ENCODE data around the gene TACC3. TPM values are rescaled to one million over a fixed set of nuclear protein-coding genes. Genes with fewer than 3 reads are reported as not detected.

The TACC3 gene
- total RNA-seq, 6 donors from 2014 or later = 8.9 to 47.4 (median 21.9) TPM

DNA sequence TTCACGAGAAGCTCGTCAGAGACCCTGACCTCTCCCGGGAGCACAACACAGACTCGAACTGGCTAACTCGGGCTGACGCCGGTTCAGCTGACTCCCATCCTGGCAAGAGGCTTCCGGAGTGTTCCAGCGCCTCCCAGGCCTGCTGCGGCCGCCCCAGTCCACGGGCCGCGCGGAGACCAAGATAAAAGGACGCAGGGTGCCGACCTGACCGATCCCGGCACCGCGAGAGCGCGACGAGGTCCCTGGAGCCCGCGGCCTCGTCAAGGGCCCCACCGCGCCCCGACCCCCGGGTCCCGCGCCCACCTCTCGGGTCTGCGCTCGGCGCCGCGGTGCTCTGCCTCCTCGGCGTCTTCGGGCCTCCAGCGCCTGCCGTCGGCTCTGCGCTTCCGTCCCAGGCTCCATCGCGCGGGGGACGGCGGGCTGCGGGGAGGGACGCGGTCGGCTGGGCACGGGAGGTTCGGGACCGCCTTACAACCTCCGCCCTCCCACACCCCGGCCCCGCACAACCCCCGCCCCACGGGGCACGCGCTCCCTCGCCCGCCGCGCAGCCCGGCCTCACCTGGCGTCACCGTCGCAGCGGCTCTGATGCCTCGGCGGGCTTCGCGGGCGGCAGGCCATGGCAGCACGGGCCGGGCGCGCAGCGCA is 9.6 kb upstream of the TACC3 start:
- ATAC-seq (ENCODE audit: low FRiP score in 2 of 2) (peak in 1 of 2 donors; percentile 64), DNase-seq (peak in 1 of 2 donors; percentile 69)
- TF ChIP-seq POLR2AphosphoS5 (IDR thresholded peaks at IDR 0.05) (no peak), EP300 (IDR thresholded peaks at IDR 0.05) (no peak), POLR2A (IDR thresholded peaks at IDR 0.05) (no peak)
- TF ChIP-seq, protein P1, sequence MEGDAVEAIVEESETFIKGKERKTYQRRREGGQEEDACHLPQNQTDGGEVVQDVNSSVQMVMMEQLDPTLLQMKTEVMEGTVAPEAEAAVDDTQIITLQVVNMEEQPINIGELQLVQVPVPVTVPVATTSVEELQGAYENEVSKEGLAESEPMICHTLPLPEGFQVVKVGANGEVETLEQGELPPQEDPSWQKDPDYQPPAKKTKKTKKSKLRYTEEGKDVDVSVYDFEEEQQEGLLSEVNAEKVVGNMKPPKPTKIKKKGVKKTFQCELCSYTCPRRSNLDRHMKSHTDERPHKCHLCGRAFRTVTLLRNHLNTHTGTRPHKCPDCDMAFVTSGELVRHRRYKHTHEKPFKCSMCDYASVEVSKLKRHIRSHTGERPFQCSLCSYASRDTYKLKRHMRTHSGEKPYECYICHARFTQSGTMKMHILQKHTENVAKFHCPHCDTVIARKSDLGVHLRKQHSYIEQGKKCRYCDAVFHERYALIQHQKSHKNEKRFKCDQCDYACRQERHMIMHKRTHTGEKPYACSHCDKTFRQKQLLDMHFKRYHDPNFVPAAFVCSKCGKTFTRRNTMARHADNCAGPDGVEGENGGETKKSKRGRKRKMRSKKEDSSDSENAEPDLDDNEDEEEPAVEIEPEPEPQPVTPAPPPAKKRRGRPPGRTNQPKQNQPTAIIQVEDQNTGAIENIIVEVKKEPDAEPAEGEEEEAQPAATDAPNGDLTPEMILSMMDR (IDR thresholded peaks at IDR 0.05) = no peak
- H3K9me3 ChIP-seq = no peaks in the 10 kb centered on the region
- H3K27me3 ChIP-seq = no peaks in the 10 kb centered on the region
- H3K4me3 ChIP-seq = peak overlapping the region; percentile 63 to 94 (median 88)
- 0% methylated on average over 8 to 11 of the region's 85 CpGs for WGBS, 2 donors
- peak overlapping the region; percentile 97 to 100 (median 98) for H3K27ac ChIP-seq
- H3K36me3 ChIP-seq = peaks cover 0 to 8% (median 4%) of the 10 kb centered on the region in 4 donors
- H3K4me1 ChIP-seq = peaks cover 37 to 58% (median 42%) of the 10 kb centered on the region in 4 donors

DNA sequence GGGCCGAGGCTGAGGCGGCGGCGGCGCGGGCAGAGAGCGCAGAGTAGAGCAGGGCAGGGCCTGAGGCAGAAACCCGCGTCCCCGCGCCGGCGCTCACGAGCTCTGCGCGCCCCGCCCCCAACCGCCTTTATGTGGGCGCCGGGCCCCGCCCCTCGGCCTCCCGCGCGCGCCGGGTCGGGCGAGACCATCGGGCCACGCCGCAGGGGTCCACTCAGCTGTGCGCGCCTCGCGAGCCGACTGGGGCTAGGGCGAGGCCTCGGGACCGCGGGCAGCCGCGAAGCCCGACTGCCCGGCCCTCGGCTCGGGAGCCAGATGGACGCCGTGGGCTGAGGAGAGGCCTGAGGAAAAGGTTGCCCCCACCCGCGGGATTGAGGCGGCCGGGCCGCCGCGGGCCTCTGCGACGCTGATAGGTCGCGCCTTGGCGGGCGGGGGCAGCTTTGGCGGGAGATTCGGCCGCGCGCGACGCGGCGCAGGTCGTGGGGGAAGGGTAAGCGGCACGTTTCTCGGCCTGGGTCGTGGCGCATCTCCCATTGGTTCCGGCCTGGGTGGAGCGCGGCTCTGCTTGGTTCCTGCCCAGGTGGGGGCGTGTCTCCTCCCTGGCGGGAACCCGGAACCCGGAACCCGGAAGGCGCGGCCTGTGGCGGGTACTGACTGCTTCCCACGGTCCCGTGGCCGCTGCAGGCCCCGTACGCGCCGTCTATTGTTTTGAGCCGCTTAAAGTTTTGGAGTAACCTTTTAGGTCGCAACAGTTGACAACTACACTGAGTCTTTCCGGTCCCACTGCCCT is 8.9 kb upstream of the TACC3 start, which contains the start of gene SLBP:
SLBP (minus strand) TSS at position 104 of the 787 bp plus-strand sequence. CDS start 131 bp downstream, outside the sequence.
- ATAC-seq (ENCODE audit: low FRiP score in 2 of 2) (peak; percentile 96 to 98), DNase-seq (peak; percentile 98 to 99)
- Histone ChIP-seq H3K27me3 (no peaks in the 10 kb centered on the region), H3K27ac (peak within 1 kb of the TSS; percentile 97 to 100 (median 98)), H3K4me3 (peak within 1 kb of the TSS; percentile 85 to 97 (median 92)), H3K9me3 (no peaks in the 10 kb centered on the region), H3K36me3 (peaks cover 0 to 15% (median 7%) of the 10 kb centered on the region in 4 donors), H3K4me1 (peaks cover 37 to 58% (median 42%) of the 10 kb centered on the region in 4 donors)
- WGBS, 2 donors = 0% methylated on average over 5 to 13 of the region's 98 CpGs
- TF ChIP-seq POLR2A (IDR thresholded peaks at IDR 0.05) = peak in 3 of 4 donors; percentile 82 to 93 (median 89)
- TF ChIP-seq, protein P1 (IDR thresholded peaks at IDR 0.05) = peak in 2 of 6 experiments; percentile 21 to 34
- TF ChIP-seq EP300 (IDR thresholded peaks at IDR 0.05) = peak in 1 of 4 donors; percentile 59
- TF ChIP-seq POLR2AphosphoS5 (IDR thresholded peaks at IDR 0.05) = peak; percentile 68 to 75

DNA sequence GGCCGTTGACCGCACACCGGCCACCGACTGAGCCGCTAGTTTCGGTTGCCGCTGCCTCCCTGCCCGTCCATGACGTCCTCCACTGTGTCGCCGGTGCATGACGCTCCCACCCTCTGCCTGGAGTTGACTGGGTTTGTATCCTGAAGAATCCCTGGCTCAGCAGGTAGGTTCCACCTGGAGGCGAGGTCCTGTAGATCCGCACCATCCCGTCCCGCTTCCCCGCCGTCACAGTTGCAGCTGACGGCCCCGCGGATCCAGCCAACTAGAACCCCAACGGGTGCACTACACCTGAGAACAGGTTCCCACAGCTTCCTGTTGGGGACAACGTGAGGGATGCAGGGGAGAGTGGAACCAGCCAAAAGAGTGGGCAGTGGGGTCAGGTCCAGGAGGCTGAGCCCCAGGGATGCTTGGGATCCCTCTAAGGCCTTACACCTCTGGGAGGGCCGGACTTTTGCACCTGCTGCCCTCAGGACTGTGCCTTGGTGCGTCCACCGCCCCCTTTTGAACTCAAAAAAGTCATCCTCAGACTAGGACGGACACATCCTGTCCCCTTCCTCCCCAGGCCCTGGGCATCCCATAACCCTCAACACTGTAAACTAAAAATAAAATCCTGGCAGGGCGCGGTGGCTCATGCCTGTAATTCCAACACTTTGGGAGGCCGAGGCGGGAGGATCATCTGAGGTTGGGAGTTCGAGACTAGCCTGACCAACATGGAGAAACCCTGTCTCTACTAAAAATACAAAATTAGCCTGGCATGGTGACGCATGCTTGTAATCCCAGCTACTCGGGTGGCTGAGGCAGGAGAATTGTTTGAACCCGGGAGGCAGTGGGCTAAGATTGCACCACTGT is 8.1 kb upstream of the TACC3 start:
- Histone ChIP-seq H3K9me3 (no peaks in the 10 kb centered on the region), H3K27ac (peak overlapping the region; percentile 97 to 100 (median 98)), H3K4me1 (peaks cover 33 to 58% (median 41%) of the 10 kb centered on the region in 4 donors), H3K36me3 (peaks cover 0 to 23% (median 11%) of the 10 kb centered on the region in 4 donors), H3K4me3 (peak overlapping the region; percentile 85 to 97 (median 92)), H3K27me3 (no peaks in the 10 kb centered on the region)
- 20 to 44% methylated on average over 20 to 34 of the region's 35 CpGs for WGBS, 2 donors
- DNase-seq (no peak), ATAC-seq (ENCODE audit: low FRiP score in 2 of 2) (peak; percentile 1 to 7)
- TF ChIP-seq EP300 (IDR thresholded peaks at IDR 0.05) (no peak), POLR2A (IDR thresholded peaks at IDR 0.05) (no peak), POLR2AphosphoS5 (IDR thresholded peaks at IDR 0.05) (no peak)
- TF ChIP-seq, protein P1 (IDR thresholded peaks at IDR 0.05) = no peak

DNA sequence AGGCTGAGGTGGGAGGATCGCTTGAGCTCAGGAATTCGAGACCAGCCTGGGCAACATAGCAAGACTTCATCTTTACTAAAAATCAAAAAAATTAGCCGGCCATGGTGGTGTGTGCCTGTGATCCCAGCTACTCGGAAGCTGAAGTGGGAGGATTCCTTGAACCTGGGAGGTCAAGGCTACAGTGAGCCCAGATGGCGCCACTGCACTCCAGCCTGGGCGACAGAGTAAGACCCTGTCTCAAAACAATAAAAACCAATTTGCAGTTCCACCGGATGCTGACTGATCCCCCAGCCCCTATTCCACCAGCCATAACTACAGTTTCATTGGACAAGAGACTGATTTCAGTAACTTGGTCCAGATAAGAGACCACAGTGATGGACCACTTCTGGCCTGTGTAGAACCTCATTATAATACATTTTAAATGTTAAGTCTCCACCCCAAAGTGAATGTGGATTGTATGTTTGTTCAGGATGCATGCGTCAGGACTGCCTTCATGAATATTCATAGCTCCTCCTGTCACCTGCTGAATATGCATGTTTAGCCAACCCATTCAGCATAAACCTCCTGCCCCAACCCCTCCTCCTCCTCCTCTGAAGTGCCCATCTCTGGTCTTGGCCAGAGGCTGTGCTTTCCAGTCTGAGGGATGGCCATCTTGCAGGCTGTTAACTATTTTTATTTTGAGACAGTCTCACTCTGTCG is 6.9 kb upstream of the TACC3 start:
- peak overlapping the region; percentile 16 to 50 (median 44) for H3K27ac ChIP-seq
- no peaks in the 10 kb centered on the region for H3K9me3 ChIP-seq
- DNase-seq (no peak), ATAC-seq (ENCODE audit: low FRiP score in 2 of 2) (no peak)
- peaks cover 31 to 56% (median 39%) of the 10 kb centered on the region in 4 donors for H3K4me1 ChIP-seq
- H3K4me3 ChIP-seq = no peak overlapping the region
- no peaks in the 10 kb centered on the region for H3K27me3 ChIP-seq
- peaks cover 0 to 25% (median 12%) of the 10 kb centered on the region in 4 donors for H3K36me3 ChIP-seq
- TF ChIP-seq, protein P1 (IDR thresholded peaks at IDR 0.05) = no peak
- TF ChIP-seq POLR2A (IDR thresholded peaks at IDR 0.05) (no peak), EP300 (IDR thresholded peaks at IDR 0.05) (no peak), POLR2AphosphoS5 (IDR thresholded peaks at IDR 0.05) (no peak)
- WGBS, 2 donors = 69 to 70% methylated on average over 9 of the region's 9 CpGs

Data from upper lobe of left lung (tissue), 6 donors.